Measurements from ENCODE around the gene SMC1B. TPM values are rescaled to one million over a fixed set of nuclear protein-coding genes. Genes with fewer than 3 reads are reported as not detected.
"Not testable (repeated sequence)": the region's sequence is repeated elsewhere in the genome, so short reads cannot be mapped to it uniquely, and the experiment has no call there.

Gene SMC1B
- total and polyA plus RNA-seq, 9 of the 15 experiments (the other 6 are each of a cell fraction or from before 2014, with no cell fraction given) = 0.03 TPM; not detected in 8

- TF ChIP-seq ZNF57 (CRISPR knock-in tag; IDR thresholded peaks at IDR 0.05) (no peak), ZC3H11A (IDR thresholded peaks at IDR 0.05; ENCODE audit: low read depth, low read length) (no peak), TARDBP (IDR thresholded peaks at IDR 0.05) (no peak), ZBTB17 (CRISPR knock-in tag; IDR thresholded peaks at IDR 0.05) (no peak), ETV1 (tag; conservative IDR thresholded peaks at IDR 0.05; ENCODE audit: low read depth) (no peak), HDAC1 (IDR thresholded peaks at IDR 0.05) (no peak)
These were observed 84.4 kb downstream of the SMC1B start (continued) for GRCh38 chr22:45328822-45329529.

- WGBS (ENCODE audit: insufficient coverage, low coverage, missing lambda C conversion rate) = 100% methylated on average over 2 of the region's 8 CpGs
- H3K4me2 ChIP-seq (ENCODE audit: insufficient read depth, low read length); H3K4me1 ChIP-seq (replicated peaks in 1 of 2; ENCODE audit: control insufficient read depth in 2 of 2, insufficient read depth in 2 of 2, low read length in 2 of 2); H4K20me1 ChIP-seq (replicated peaks; ENCODE audit: control insufficient read depth, insufficient read depth, low read length); H3K79me2 ChIP-seq (ENCODE audit: control insufficient read depth, insufficient read depth, low read length); H3K9me1 ChIP-seq (ENCODE audit: control insufficient read depth, insufficient read depth, low read length); in situ Hi-C loops (cut with MboI); ATAC-seq; H3K9ac ChIP-seq (ENCODE audit: insufficient read depth in 1 of 2, low read depth in 2 of 2, low read length in 2 of 2); intact Hi-C loops (cut with micrococcal nuclease); DNase-seq (ENCODE audit: extremely low read depth in 1 of 4, low spot score in 3 of 4); H2AFZ ChIP-seq (ENCODE audit: low read depth, low read length); FAIRE-seq; H3K4me3 ChIP-seq; H3K9me3 ChIP-seq (replicated peaks; ENCODE audit: control insufficient read depth, insufficient read depth, low read depth, low read length); CTCF ChIA-PET (ENCODE audit: low intra/inter-chr PET ratio); H3K27ac ChIP-seq (ENCODE audit: extremely low read depth, low read depth, low read length); H3K27me3 ChIP-seq (ENCODE audit: control insufficient read depth in 2 of 2, insufficient read depth in 2 of 2, low read length in 2 of 2); BruUV-seq (replicated peaks): not testable (repeated sequence)
- POLR2A ChIA-PET = interaction anchor here (0.8 to 1.5 kb wide), 2 partner anchors 17 to 56 kb away, joined by 3 to 5 read pairs; no protein-coding TSS in a partner anchor
- peaks cover 79% of the 10 kb centered on the region; the same call in 2 of the 3 replicates for H3K36me3 ChIP-seq (ENCODE audit: control insufficient read depth, insufficient read depth, low read length)
These were observed 85.1 kb downstream of the SMC1B start for GRCh38 chr22:45328261-45328660.

All from K562 (cell line).